HCT116 (cell line): ENCODE data around the gene DDX60. TPM values are rescaled to one million over a fixed set of nuclear protein-coding genes. Genes with fewer than 3 reads are reported as not detected.

Experiments
- ATAC-seq: fragments of 200-7000 bp; cut with Tn5 transposase; 2 replicates; pipeline ENCODE4 v1.9.1; 2020; ENCODE audit warnings: mild to moderate bottlenecking, moderate library complexity
- BruUV-seq: library from RNA; stranded (reverse); fragments of 400-500 nt; replicated peaks from 2 replicates; lab custom pipeline; 2021; lab: Mats Ljungman, UMichigan
- CTCF ChIA-PET: fragments of 300-600 bp; sonication (Branson Sonifier 250); formaldehyde crosslinking; loops from one replicate; lab custom pipeline; 2021; ENCODE audit warnings: antibody characterized with exemption; lab: Charles Lee
- POLR2A ChIA-PET: fragments of 300-600, 350-600 bp; sonication (Branson Sonifier 250); formaldehyde crosslinking; loops from one replicate; lab custom pipeline; 2021; ENCODE audit warnings: antibody characterized with exemption; lab: Charles Lee
- RAD21 ChIA-PET, 2 experiments: fragments of 300-600 bp; sonication (Branson Sonifier 250); formaldehyde crosslinking; loops; one replicate each; lab custom pipeline; 2023; ENCODE audit warnings: low total read pairs in 2 of 2; ENCODE audit not compliant: uncharacterized antibody in 2 of 2, unreplicated experiment in 2 of 2, low non-redundant PET in 1 of 2; lab: Charles Lee
- DNase-seq: peaks from one replicate; pipeline ENCODE4 v3.0.0-alpha.2; 2010; ENCODE audit warnings: low read depth, low spot score
- H2AFZ ChIP-seq: fragments of 200-600 bp; shearing (Covaris generic), sonication (generic); 2 replicates; pipeline ENCODE4 v1.6.1; 2017; ENCODE audit warnings: low read depth, mixed run types, mixed read lengths, antibody characterized with exemption, low read length; ENCODE audit not compliant: poor library complexity, severe bottlenecking
- H3K27ac ChIP-seq: 2 replicates; pipeline ENCODE4 v1.5.1; 2012; ENCODE audit warnings: low read depth, low read length
- H3K27me3 ChIP-seq: fragments of 200-600 bp; sonication (generic); 2 replicates; pipeline ENCODE4 v1.6.1; 2016; ENCODE audit warnings: mixed run types, low read length, mixed read lengths; ENCODE audit not compliant: insufficient read depth
- H3K36me3 ChIP-seq, 2 experiments: fragments of 200-500 bp in 1 of 2; fragments of 200-600 bp in 1 of 2; sonication (Bioruptor generic) in 1 of 2; sonication (generic) in 1 of 2; 2 replicates each; pipeline versions ENCODE4 v1.5.1 to v1.6.1; 2014 to 2016; ENCODE audit warnings: low read length in 2 of 2, inconsistent platforms in 1 of 2, mixed read lengths in 1 of 2, mixed run types in 1 of 2; ENCODE audit not compliant: insufficient read depth in 2 of 2, control insufficient read depth in 1 of 2
- H3K4me1 ChIP-seq, 2 experiments: fragments of 200-600 bp in 1 of 2; sonication (generic) in 1 of 2; 2 replicates each; pipeline versions ENCODE4 v1.5.1 to v1.6.1; 2012 to 2017; ENCODE audit warnings: low read length in 2 of 2, inconsistent platforms in 1 of 2, mild to moderate bottlenecking in 1 of 2, mixed read lengths in 1 of 2, mixed run types in 1 of 2, moderate library complexity in 1 of 2; ENCODE audit not compliant: insufficient read depth in 2 of 2, control insufficient read depth in 1 of 2
- H3K4me2 ChIP-seq: fragments of 200-600 bp; sonication (generic); 2 replicates; pipeline ENCODE4 v1.6.1; 2017; ENCODE audit warnings: mixed run types, low read length, mixed read lengths
- H3K4me3 ChIP-seq, 2 experiments: fragments of 200-600 bp in 1 of 2; sonication (generic) in 1 of 2; replicated peaks in 1 of 2; 2 replicates each; pipeline ENCODE4 v1.5.1; 2011 to 2016; ENCODE audit warnings: low read length in 2 of 2, control low read depth in 1 of 2, low read depth in 1 of 2, mild to moderate bottlenecking in 1 of 2, mixed read lengths in 1 of 2, mixed run types in 1 of 2
- H3K79me2 ChIP-seq: fragments of 200-600 bp; sonication (generic); 2 replicates; pipeline ENCODE4 v1.6.1; 2017; ENCODE audit warnings: mild to moderate bottlenecking, mixed run types, low read length, moderate library complexity, mixed read lengths; ENCODE audit not compliant: insufficient read depth
- H3K9ac ChIP-seq: fragments of 200-600 bp; sonication (generic); 2 replicates; pipeline ENCODE4 v1.6.1; 2016; ENCODE audit warnings: low read length, mixed read lengths
- H3K9me2 ChIP-seq: fragments of 200-600 bp; sonication (generic), shearing (Covaris generic); 2 replicates; pipeline ENCODE4 v1.6.1; 2017; ENCODE audit warnings: mixed run types, mild to moderate bottlenecking, moderate library complexity; ENCODE audit not compliant: insufficient read depth
- H3K9me3 ChIP-seq, 2 experiments: fragments of 200-500 bp in 1 of 2; fragments of 200-600 bp in 1 of 2; sonication (Bioruptor generic) in 1 of 2; sonication (generic) in 1 of 2; 2 replicates each; pipeline ENCODE4 v1.6.1; 2014 to 2017; ENCODE audit warnings: low read length in 2 of 2, mixed read lengths in 2 of 2, inconsistent platforms in 1 of 2, low read depth in 1 of 2, mild to moderate bottlenecking in 1 of 2, mixed run types in 1 of 2, moderate library complexity in 1 of 2; ENCODE audit not compliant: control insufficient read depth in 1 of 2, insufficient read depth in 1 of 2
- H4K20me1 ChIP-seq: fragments of 200-600 bp; sonication (generic), shearing (Covaris generic); 2 replicates; pipeline ENCODE4 v1.6.1; 2017; ENCODE audit warnings: mixed run types, mild to moderate bottlenecking, moderate library complexity; ENCODE audit not compliant: insufficient read depth
- CEBPB ChIP-seq: IDR thresholded peaks from 2 replicates; pipeline ENCODE4 v1.6.1; 2012; ENCODE audit warnings: low read depth
- EZH2 ChIP-seq: fragments of 200-600 bp; sonication (generic); IDR thresholded peaks from 2 replicates; pipeline ENCODE4 v1.6.1; 2017; ENCODE audit warnings: antibody characterized with exemption, mixed run types
- JUND ChIP-seq: IDR thresholded peaks from 2 replicates; pipeline ENCODE4 v1.6.1; 2012
- RAD21 ChIP-seq: IDR thresholded peaks from 2 replicates; pipeline ENCODE4 v1.6.1; 2012; ENCODE audit warnings: low read depth, mild to moderate bottlenecking
- SP1 ChIP-seq: IDR thresholded peaks from 2 replicates; pipeline ENCODE4 v1.6.1; 2012; ENCODE audit warnings: low read depth
- SRF ChIP-seq: IDR thresholded peaks from 2 replicates; pipeline ENCODE4 v1.6.1; 2012; ENCODE audit warnings: low read depth
- intact Hi-C: fragments of 100-400 bp; cut with micrococcal nuclease; formaldehyde crosslinking; loops from 2 replicates; pipeline ENCODE4 v1.10.0; 2022
- total RNA-seq: library from RNA; stranded (reverse); gene quantifications from one replicate; pipeline ENCODE4 v1.2.1, GENCODE V29; 2021; ENCODE audit not compliant: unreplicated experiment
- TF ChIP-seq, protein P1 (sequence below): IDR thresholded peaks from 2 replicates; pipeline ENCODE4 v1.6.1; 2012; ENCODE audit warnings: low read depth
- TF ChIP-seq, protein P2 (sequence below): IDR thresholded peaks from 2 replicates; pipeline ENCODE4 v1.6.1; 2012
- TF ChIP-seq, protein P3 (sequence below), 3 experiments: fragments of 200-600 bp in 1 of 3; sonication (generic) in 1 of 3; IDR thresholded peaks in 2 of 3; conservative IDR thresholded peaks in 1 of 3; 2 replicates each; pipeline ENCODE4 v1.5.1; 2012 to 2017; ENCODE audit warnings: low read depth in 2 of 3, low read length in 2 of 3, antibody characterized with exemption in 1 of 3, borderline replicate concordance in 1 of 3, control low read depth in 1 of 3, mild to moderate bottlenecking in 1 of 3, mixed read lengths in 1 of 3, mixed run types in 1 of 3, moderate library complexity in 1 of 3; ENCODE audit not compliant: insufficient read depth in 1 of 3

Gene DDX60
- total RNA-seq, 1 experiment from 2014 or later: 6.5 TPM

DNA sequence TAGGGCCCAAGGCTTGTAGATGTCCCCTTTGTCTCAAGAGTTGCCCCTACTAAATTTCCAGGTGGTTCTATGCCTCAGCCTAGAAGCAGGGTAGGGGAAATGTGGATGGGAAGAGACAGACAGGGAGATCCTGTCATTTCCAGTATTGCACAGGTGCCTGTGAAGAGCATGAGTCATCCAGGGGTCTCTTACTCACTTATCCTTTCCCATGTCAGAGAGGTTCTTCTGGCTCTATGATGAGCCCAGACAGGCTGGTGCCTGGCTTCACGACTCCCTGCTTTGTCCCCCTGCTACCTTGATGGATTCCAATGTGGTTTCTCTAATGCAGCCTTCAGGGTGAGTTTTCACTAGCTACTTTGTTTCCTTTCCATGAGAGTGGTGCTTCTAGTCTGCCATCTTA is 35.2 kb upstream of the DDX60 start:
- Histone ChIP-seq H3K9me3 (no peaks in the 10 kb centered on the region), H3K4me2 (no peak overlapping the region), H3K9me2 (no peaks in the 10 kb centered on the region), H3K27me3 (no peaks in the 10 kb centered on the region), H3K36me3 (peaks cover 0 to 9% of the 10 kb centered on the region in 2 experiments; a peak in 2 of 4 replicates), H3K79me2 (no peaks in the 10 kb centered on the region), H3K27ac (no peak overlapping the region), H3K4me1 (no peaks in the 10 kb centered on the region), H4K20me1 (no peaks in the 10 kb centered on the region), H2AFZ (no peak overlapping the region), H3K4me3 (no peak overlapping the region), H3K9ac (no peak overlapping the region)
- no peak for ATAC-seq
- ChIA-PET POLR2A (no interaction called here), CTCF (no interaction called here), RAD21 (no interaction called here)
- BruUV-seq: no TSS peak
- TF ChIP-seq JUND (no peak), CEBPB (no peak), SRF (no peak), SP1 (no peak)
- TF ChIP-seq, protein P1, sequence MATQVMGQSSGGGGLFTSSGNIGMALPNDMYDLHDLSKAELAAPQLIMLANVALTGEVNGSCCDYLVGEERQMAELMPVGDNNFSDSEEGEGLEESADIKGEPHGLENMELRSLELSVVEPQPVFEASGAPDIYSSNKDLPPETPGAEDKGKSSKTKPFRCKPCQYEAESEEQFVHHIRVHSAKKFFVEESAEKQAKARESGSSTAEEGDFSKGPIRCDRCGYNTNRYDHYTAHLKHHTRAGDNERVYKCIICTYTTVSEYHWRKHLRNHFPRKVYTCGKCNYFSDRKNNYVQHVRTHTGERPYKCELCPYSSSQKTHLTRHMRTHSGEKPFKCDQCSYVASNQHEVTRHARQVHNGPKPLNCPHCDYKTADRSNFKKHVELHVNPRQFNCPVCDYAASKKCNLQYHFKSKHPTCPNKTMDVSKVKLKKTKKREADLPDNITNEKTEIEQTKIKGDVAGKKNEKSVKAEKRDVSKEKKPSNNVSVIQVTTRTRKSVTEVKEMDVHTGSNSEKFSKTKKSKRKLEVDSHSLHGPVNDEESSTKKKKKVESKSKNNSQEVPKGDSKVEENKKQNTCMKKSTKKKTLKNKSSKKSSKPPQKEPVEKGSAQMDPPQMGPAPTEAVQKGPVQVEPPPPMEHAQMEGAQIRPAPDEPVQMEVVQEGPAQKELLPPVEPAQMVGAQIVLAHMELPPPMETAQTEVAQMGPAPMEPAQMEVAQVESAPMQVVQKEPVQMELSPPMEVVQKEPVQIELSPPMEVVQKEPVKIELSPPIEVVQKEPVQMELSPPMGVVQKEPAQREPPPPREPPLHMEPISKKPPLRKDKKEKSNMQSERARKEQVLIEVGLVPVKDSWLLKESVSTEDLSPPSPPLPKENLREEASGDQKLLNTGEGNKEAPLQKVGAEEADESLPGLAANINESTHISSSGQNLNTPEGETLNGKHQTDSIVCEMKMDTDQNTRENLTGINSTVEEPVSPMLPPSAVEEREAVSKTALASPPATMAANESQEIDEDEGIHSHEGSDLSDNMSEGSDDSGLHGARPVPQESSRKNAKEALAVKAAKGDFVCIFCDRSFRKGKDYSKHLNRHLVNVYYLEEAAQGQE: no peak
- DNase-seq: no peak
- intact Hi-C loops: no loop called here

DNA sequence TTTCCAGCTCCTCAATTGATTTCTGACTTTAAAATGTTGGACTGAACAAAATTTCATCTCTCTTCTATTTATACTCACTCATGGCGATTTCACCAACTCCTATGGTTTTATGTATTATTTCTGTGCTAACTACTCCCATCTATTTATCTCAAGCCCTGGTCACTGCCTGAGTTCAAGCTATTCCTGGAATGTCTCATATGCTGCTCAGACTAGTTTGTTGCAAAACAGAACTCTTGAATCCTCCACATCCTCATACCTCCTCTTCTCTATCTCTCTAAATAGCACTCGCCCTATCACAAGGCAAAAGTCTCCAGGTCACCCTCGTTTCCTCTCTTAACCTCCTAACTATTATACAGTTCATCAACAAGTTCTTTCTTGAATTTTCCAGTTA is 19.0 kb upstream of the DDX60 start:
- ATAC-seq (no peak), DNase-seq (no peak)
- H3K4me2 ChIP-seq: no peak overlapping the region
- H3K9me3 ChIP-seq: no peaks in the 10 kb centered on the region
- BruUV-seq: no TSS peak
- ChIA-PET POLR2A (no interaction called here), RAD21 (no interaction called here), CTCF (no interaction called here)
- no peak for TF ChIP-seq EZH2
- TF ChIP-seq RAD21: no peak
- TF ChIP-seq, protein P2, sequence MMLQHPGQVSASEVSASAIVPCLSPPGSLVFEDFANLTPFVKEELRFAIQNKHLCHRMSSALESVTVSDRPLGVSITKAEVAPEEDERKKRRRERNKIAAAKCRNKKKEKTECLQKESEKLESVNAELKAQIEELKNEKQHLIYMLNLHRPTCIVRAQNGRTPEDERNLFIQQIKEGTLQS: no peak
- TF ChIP-seq, protein P3, sequence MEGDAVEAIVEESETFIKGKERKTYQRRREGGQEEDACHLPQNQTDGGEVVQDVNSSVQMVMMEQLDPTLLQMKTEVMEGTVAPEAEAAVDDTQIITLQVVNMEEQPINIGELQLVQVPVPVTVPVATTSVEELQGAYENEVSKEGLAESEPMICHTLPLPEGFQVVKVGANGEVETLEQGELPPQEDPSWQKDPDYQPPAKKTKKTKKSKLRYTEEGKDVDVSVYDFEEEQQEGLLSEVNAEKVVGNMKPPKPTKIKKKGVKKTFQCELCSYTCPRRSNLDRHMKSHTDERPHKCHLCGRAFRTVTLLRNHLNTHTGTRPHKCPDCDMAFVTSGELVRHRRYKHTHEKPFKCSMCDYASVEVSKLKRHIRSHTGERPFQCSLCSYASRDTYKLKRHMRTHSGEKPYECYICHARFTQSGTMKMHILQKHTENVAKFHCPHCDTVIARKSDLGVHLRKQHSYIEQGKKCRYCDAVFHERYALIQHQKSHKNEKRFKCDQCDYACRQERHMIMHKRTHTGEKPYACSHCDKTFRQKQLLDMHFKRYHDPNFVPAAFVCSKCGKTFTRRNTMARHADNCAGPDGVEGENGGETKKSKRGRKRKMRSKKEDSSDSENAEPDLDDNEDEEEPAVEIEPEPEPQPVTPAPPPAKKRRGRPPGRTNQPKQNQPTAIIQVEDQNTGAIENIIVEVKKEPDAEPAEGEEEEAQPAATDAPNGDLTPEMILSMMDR (IDR thresholded peaks at IDR 0.05 in 2 of 3, conservative IDR thresholded peaks at IDR 0.05 in 1 of 3; ENCODE audit: borderline replicate concordance in 1 of 3, insufficient read depth in 1 of 3, low read depth in 2 of 3, low read length in 2 of 3): no peak
- no peak for TF ChIP-seq CEBPB
- H3K79me2 ChIP-seq: no peaks in the 10 kb centered on the region
- peaks cover 7% of the 10 kb centered on the region; the same call in 1 of the 2 replicates for H3K9me2 ChIP-seq
- H3K9ac ChIP-seq: no peak overlapping the region
- no peak overlapping the region for H2AFZ ChIP-seq
- no peak overlapping the region for H3K27ac ChIP-seq
- no peaks in the 10 kb centered on the region for H4K20me1 ChIP-seq
- no peak overlapping the region for H3K4me3 ChIP-seq
- no peaks in the 10 kb centered on the region for H3K27me3 ChIP-seq
- no peaks in the 10 kb centered on the region for H3K4me1 ChIP-seq
- no peaks in the 10 kb centered on the region for H3K36me3 ChIP-seq
- intact Hi-C loops: no loop called here
